H1 (cell line): ENCODE data around the gene ZFP36L2. TPM values are rescaled to one million over a fixed set of nuclear protein-coding genes. Genes with fewer than 3 reads are reported as not detected.

Source experiments
- CEBPB ChIP-seq: IDR thresholded peaks from 2 replicates; pipeline ENCODE4 v1.6.1; 2012; ENCODE audit warnings: low read depth, low read length
- CHD1 ChIP-seq: IDR thresholded peaks from 2 replicates; pipeline ENCODE4 v1.6.1; 2012; ENCODE audit warnings: low read depth, low read length, improper control_type of control experiment
- CTCF ChIP-seq, 3 experiments: IDR thresholded peaks; 1 replicate in 2 of 3; 2 replicates in 1 of 3; pipeline versions ENCODE4 v1.5.1 to v1.6.1; 2011; ENCODE audit warnings: low read length in 3 of 3, mild to moderate bottlenecking in 3 of 3, inconsistent platforms in 2 of 3, low read depth in 1 of 3, moderate library complexity in 1 of 3; ENCODE audit not compliant: insufficient read depth in 1 of 3; ENCODE audit errors: control extremely low read depth in 1 of 3
- TAF7 ChIP-seq: optimal IDR thresholded peaks from 2 replicates; pipeline ENCODE3; 2011; ENCODE audit warnings: low read depth, mild to moderate bottlenecking, inconsistent platforms, low read length, moderate library complexity, borderline replicate concordance
- TBP ChIP-seq: IDR thresholded peaks from 2 replicates; pipeline ENCODE4 v1.6.1; 2011; ENCODE audit warnings: low read depth, low read length, improper control_type of control experiment
- polyA plus RNA-seq, 7 experiments: library from polyadenylated mRNA; depleted of rRNA in 3 of 7; stranded (reverse) in 5 of 7; unstranded in 2 of 7; fragments of >200 nt in 5 of 7; fragments of 200-250 nt in 2 of 7; gene quantifications; 1 replicate in 5 of 7; 2 replicates in 1 of 7; 4 replicates in 1 of 7; pipeline versions ENCODE4 v1.2.1 to v1.2.3, GENCODE V29; 2011 to 2013; ENCODE audit warnings: missing spikeins in 2 of 7, mixed read lengths in 2 of 7
- total RNA-seq: library from RNA; stranded (reverse); fragmentation: NEBNext Ultra II Directional; extraction: Animal tissue kit (Norgen Biotek cat#: 25700); gene quantifications from 2 replicates; pipeline ENCODE4 v1.2.1, GENCODE V29; 2021

ZFP36L2 gene
- total and polyA plus RNA-seq, 2 of the 8 experiments (the other 6 are each of a cell fraction or from before 2014, with no cell fraction given) = 13.4 to 102 TPM

GRCh38 chr2:43224131-43224570, 2.3 kb downstream of the ZFP36L2 start (continued):
- no peak; the same call in 1 of the 2 replicates for TF ChIP-seq CHD1
- no peak for TF ChIP-seq CEBPB
- TF ChIP-seq TAF7 = peak; percentile 64
- peak in 2 of 3 experiments; percentile 55 to 65; a peak in 3 of 4 replicates for TF ChIP-seq CTCF (IDR thresholded peaks at IDR 0.05; ENCODE audit: control extremely low read depth in 1 of 3, insufficient read depth in 1 of 3, low read depth in 1 of 3, low read length in 3 of 3)
- peak; percentile 39; the same call in 1 of the 2 replicates for TF ChIP-seq TBP
